ENCODE results near the gene PPP1R3E.
"Not testable (repeated sequence)": the region's sequence is repeated elsewhere in the genome, so short reads cannot be mapped to it uniquely, and the experiment has no call there.

The PPP1R3E gene

DNA sequence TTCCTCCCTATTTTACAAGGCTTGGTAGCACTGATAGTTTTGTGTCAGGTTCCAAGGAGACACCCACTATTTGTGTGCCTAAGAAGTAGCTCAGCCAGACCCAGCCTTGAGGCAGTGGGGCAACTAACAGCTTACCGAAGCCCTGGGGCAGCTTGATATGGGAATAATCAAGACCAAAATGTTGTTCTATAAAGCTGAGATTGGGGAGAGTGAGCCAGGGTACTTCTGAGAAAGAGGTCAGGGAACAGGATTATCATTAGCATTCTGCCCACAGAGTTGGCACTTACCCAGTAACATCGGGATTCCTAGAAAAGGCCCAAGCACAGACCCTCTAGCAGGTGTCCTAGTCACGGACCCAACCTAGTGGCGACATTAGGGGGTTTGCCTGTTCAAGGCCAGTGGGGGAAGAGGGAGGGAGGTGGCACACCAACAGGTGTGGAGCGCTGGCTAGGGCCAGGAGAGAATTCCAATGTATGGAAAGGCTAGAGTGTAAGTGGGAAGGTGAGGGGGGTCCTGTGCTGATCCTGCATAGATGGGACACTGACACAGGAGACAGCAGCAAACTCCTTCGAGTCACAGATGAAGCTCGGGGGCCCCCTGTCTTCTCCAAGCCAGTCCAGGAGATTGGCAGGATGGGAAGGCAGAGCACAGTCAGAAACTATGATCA lies 4.9 kb downstream of the PPP1R3E start:
- DNase-seq: no peak

DNA sequence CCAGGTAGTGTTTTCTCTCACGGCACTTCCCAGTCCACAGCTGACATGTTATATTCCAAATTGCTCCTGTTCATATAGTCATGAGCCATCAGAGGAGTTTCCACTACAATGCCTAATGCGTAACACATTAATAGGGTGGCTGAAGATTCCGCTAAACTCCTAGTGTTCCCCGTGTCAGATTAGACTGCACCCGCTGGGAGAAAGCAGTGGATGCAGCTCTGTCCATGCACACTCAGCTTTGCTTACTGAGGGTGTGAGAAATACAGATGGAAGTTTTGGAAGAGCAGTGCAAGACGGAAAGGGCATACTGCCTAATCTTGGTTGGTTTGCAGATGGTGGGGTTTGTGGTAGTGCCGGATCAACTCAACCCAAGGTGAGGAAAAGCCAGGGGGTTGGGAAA lies 5.6 kb downstream of the PPP1R3E start:
- no peak for DNase-seq

DNA sequence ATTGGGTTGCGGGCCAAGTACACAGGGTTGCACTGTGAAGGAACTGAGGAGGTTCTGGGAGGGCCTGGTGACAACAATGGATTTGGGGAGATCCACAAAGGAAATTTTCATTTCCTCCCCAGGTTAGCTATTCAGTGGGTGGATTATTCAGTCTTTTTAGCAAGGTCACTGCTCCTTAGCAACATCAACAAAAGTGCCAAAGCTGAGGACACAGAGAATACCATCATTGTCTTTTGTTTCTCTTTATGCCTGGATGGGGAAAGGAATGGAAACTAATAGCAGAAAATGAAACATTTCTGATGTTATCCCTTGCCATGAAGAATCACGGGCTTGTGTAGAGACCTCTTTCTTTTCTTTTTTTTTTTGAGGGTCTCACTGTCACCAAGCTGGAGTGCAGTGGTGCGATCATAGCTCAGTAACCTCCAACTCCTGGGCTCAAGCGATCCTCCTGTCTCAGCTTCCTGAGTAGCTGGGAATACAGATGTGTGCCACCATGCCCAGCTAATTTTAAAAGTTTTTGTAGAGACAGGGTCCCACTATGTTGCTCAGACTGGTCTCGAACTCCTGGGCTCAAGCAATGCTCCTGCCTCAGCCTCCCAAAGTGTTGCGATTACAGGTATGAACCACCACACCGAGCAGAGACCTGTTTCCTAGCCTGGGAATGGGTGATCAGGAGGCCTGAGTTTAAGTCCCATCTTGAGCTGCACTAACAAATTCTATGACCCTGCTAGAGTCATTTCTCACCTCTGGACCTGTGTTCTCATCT lies 6.5 kb downstream of the PPP1R3E start:
- no peak for DNase-seq

DNA sequence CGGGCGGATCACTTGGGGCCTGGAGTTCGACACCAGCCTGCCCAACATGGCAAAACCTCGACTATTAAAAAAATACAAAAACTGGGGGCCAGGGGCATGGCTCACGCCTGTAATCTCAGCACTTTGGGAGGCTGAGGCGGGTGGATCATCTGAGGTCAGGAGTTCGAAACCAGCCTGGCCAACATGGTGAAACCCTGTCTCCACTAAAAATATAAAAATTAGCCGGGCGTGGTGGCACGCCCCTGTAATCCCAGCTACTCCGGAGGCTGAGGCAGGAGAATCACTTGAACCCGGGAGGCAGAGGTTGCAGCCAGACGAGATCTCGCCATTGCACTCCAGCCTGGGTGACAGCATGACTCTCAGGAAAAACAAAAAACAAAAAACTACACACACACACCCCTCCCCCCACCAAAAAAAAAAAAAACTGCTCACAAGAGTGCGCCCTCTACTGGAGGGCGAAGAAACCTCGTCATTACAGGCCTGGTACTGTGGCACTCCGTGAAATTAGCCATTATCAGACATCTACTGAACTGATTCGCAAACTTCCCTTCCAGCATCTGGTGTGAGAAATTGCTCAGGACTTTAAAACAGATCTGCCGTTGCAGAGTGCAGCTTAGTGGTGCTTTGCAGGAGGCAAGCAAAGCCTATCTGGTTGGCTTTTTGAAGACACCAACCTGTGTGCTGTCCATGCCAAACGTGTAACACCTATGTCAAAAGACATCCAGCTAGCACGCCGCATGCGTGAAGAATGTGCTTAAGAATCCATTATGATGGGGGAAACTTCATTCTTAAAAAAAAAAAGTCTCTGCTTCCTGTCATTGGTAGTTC lies 7.7 kb downstream of the PPP1R3E start:
- peak; percentile 32 for DNase-seq

DNA sequence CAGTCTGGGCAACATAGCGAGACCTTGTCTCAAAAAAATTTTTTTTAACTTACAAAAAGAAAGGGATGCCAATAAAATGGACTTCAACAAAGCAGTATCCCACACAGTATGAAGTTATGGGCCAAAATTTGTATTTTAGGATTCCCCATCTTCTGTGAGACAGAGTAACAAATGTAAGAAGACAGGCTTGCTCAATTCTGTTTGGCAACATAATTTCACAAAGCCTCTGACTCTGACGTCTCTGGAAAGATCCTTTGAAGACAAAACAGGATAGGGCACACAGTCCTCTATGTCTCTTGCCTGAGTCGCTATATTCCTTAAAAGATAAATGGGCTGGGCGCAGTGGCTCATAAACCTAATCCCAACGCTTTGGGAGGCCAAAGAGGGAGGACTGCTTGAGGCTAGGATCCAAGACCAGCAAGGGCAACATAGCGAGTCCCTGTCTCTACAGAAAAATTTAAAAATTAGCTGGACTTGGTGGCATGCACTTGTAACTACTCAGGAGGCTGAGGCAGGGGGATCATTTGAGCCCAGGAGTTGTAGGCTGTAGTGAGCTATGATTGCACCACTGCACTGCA lies 15.7 kb downstream of the PPP1R3E start:
- no peak for DNase-seq

DNA sequence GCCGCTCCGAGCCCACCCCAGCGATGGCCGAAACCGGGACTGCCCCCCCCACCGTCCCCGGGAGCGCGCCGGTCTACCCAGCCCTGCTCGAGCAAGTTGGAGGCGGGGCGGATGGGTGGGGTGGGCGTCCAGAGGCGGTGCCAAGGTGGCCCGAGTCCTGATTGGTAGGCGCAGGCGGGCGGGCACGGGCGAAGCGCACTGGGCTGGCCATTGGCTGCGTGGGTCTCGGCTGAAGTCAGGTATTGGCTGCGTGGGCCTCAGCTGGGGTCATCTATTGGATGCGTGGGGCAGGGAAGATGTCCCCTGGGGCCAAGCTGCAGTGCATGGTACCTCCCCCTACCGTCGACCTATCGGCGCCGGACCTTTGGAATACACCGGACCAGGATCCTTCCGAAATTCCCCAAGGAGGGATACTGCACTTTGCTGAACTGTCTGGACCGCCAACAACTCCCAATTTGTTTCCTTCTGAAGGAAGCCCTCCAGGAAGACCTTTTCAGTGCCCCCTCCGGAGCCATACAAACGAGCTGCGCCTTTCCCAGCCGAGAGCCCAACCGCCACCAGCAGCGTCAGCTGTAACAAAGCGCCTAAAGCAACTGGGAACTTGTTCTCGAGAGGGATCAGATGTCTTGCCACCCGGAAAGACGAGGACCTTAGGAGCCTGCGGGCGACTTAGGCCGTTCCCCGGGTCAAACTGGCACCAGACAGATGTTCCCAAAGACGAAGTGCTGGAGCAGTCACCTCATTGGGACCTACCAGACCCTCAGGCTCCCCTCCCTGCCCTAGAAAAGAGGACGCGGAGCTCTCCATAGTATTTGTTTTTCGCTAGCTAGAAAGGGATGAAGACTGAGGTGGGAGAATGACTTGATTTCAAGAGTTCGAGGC lies 16.4 kb downstream of the PPP1R3E start, which contains the start of gene HOMEZ:
HOMEZ (minus strand) TSS at position 113 of the 882 bp plus-strand sequence. CDS start 180 bp downstream, outside the sequence.
- peak; percentile 98 for DNase-seq

DNA sequence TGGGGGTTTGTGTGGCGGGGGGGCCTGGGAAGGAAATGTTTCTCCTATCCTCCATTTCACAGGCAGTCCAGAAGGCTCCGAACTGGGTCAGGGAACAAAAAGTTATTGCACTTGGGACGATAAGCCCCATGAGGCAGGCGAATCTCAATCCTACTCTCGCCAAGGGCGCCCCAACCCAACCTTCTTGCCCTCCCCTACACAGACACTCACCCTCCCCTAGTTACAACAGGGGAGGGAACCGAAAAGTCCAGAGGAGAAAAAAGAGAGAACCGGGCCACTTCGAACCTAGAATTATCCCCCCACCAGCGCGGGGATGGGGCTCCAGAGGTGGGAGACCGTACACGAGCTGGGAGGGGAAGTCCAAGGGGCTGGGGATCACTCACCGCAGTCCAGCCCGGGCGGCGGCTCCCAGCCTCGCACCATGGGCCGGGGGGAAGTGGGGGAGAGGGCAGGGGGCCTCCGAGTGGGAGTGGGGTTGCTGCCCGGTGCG lies 17.1 kb downstream of the PPP1R3E start:
- DNase-seq: no peak

DNA sequence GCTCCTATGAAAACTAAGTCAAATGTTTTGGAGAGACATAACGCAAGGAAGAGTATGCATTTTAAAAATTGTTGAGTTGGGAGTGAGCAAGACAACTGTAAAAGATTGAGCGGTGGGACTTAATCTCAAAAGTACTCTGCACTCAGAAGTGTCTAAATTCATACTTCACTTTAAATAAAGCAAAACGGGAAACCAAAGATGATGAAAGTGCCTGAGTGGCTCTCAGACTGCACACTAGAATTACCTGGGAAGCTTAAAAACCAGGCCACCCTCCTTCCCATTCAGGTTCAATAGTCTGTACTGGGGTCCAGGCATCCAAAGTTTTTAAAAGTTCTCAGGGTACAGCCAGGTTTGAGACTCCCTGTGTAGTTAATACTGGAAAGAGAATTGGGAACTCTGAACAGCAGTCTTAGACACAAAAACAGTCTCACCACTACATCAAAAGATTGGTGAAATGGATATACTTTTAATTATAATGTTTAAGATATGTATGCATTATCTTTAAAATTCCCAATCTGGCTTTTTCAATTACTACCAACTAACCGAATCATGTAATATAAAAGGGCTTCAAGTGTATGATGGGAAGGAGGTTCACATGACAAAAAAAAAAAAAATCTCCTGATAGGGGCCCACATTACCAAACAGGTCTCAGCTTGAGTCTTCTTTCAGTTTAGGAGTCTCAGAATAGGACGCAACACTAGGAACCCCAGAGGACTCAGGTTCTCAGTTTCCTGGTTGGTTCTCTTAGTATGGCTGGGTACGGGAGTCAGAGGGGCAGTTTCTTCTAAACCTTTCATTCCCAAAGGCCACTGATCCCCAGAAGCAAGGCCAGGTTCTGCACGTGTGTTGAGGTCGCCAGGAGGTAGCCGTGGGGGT lies 17.8 kb downstream of the PPP1R3E start:
- no peak for DNase-seq

DNA sequence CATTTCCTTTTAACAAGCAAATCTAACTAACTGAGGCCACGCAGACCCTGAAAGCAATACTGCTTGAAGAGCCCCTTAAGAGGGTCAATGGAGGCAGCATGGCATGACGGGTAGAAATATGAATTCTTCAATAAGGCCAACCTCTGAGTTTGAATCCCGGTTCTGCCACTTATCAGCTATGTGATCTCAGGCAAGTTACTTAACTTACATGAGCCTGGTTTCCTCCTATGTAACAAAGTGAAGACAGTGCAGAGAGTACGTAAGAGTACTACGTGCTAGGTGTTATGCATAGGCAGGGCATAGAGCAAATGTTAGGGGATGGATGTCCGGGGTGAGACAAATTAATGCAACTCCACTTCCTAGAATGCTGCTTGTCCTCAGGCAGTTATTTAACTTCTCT lies 21.4 kb downstream of the PPP1R3E start:
- no peak for DNase-seq

DNA sequence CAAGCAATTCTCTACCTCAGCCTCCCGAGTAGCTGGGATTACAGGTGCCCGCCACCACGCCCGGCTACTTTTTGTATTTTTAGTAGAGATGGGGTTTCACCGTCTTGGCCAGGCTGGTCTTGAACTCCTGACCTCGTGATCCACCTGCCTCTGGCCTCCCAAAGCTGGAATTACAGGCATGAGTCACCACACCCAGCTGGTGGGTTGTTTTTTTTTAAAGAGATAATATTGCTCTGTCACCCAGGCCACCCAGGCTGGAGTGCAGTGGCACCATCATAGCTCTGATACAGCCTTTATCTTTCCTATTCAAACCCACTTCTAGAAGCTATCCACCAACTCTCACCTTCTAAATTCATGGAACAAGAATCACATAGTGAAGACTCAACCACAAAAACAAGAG lies 24.7 kb downstream of the PPP1R3E start:
- not testable (repeated sequence) for DNase-seq

DNA sequence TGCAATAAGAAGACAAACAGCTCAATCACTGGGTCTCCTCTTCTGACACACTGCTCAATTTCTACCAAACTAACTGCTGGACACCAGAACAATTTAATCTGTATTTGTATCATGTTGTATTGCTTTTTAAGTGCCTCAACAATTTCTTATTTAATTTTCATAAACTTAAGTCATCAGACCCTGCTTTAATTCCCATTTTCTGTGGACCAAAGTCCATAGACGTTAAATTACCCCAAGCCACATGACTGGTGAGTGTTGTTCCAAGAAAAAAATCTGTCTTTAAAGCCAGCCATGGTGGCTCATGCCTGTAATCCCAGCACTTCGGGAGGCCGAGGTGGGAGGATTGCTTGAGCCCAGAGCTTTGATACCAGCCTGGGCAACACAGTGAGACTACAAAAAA lies 25.5 kb downstream of the PPP1R3E start:
- DNase-seq: no peak

DNA sequence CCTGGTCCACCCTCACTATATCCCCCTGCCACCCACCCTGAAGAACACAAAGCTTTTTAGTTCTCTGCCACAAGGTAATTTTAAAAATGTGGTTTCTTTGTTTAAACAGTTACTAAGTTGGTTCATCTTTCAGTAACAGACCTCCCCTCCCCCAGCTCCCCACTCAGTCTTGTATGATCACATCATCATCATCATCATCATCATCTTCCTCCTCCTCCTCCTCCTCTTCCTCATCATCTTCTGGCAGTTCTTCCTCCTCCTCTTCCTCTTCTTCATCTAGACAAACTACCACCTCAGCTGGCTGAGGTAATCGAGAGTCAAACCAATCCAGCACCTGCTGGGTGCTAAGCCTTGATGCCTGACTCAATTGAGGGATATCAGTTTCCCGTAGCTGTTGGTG lies 27.2 kb downstream of the PPP1R3E start:
- DNase-seq: no peak

DNA sequence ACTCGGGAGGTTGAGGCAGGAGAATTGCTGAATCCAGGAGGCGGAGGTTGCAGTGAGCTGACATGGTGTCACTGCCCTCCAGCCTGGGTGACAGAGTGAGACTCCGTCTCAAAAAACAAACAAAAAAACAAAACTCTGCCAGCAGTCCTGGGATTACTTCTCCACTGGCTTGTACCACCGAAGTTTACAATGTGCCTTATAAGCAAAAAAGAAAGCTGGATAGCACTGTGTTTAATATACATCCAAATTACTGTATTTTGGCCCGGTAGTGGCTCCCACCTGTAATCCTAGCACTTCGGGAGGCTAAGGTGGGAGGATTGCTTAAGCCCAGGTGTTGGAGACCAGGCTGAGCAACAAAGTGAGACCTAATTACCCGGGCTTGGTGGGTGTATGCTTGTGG lies 33.5 kb downstream of the PPP1R3E start:
- no peak for DNase-seq

DNA sequence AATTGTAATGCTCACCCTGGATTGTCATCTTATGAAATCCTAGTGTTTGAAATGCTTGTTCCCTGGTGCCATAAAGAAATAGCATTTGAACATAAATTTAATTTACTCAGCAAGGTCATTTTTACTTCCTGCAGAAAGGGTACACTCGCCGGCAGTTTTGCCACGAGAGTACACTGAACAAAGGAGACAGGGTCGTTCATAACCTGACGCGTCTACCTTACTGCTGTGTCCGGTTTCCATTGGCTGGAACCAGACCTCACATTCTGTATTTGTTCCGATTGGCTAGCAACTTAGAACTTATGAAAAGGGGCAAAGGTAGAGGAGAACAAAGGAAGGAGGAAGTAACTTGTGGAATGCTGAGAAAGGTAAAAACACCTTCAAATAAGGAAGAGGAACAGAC lies 41.8 kb downstream of the PPP1R3E start:
- not testable (repeated sequence) for DNase-seq

DNA sequence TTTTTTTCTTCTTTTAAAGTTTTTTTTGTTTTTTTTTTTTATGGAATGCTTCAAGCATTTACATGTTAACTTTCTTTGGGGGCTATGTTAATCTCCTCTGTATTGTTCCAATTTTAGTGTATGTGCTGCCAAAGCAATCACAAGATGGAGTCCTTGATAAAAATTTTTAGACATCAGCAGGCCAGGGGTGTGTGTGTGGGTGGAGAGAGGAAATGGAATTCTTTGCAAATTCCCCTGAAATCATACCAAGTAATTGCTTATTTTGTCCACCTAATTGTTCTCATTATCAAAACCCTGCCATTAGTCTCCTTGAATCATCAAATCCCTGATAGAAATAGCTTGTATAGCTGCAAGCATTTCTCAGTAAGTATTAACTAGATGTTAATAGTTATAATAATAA lies 43.2 kb downstream of the PPP1R3E start:
- DNase-seq: no peak

DNA sequence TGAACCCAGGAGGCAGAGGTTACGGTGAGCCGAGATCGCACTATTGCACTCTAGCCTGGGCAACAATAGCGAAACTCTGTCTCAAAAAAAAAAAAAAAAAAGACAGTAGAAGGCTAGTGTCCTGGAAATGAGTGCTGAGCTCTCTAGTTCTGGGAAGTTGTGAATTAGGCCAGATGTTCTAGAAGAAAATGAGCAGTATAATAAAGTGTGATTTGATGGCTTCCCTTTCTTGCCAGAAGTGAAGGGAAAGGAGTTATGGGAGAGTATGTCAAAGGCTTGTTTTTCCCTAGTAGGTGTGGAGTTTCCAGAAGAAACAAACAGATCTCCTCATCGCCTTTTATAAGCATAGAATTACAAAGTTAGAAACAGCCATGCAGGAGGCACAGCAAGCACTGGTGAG lies 44.4 kb downstream of the PPP1R3E start:
- no peak for DNase-seq

DNA sequence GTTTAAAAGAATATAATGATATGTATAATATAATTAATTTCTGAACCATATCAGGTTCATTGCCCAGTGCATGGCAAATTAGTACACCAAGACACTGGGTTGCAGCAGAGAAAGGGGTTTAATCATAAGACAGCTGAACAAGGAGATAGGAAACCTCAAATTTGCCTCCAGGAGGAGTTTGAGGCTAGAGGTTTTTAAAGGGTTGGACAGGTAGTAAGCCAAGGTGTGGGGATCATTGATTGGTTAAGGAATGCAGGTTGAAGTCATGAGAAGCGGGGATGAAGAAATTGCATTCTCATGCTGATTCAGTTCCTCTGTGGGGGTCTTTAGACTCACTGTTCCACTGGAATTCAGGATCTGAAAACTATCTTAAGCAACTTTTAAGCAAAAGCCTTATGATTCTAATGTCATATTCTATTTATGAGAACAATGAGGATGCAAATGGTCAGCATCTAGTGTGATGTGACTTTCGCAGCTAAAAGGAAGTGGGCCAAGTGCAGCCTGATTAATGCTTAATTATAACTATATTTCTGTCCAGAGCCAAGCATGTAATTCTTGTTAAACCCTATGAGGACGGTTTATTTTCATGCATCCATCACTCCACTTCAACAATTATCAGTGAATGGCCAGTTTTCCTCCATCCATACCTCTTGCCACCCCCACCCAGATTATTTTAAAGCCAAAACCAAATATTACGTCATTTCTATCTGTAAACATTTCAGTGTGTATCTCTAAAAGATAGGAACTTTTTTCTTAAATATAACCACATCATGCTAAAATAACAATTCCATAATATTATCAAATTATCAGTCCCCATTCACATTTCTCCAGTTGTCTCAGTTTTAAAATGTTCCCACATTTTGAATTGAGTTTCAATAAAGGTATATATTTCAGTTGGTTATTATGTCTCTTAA lies 50.0 kb downstream of the PPP1R3E start:
- DNase-seq: no peak

DNA sequence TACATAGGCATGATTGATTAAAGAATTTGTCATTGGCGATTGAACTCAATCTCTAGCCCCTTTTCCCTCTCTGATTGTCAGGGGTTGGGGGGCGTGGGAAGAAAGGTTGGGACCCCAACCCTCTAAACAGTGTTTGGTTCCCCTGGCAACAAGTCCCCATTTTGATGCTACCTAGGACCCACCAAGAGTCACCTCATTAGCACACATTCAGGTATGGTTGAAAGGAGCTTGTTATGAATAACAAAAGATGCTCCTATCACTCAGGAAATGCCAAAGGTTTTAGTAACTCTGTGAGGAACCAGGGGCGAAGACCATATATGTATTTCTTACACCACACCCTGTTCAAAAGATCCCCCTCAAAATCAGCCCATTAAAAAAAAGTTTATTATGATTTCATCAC lies 50.7 kb downstream of the PPP1R3E start:
- no peak for DNase-seq

DNA sequence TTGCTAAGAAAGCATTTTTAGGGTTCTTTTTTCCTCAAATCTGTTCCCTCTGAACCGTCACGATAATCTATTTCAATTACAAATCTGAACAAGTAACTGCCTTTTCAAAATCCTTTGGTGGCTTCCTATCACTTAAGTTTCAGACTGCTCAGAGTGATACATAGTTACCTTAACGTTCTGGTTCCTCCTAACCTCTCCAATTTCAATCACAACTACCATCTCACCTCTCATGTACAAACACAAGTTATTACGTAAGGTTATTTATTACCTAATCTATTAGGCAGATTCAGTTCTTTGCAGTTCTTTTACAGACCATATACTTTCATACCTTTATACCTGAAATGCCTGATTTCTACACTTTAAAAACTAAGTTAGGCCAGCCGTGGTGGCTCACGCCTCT lies 52.8 kb downstream of the PPP1R3E start:
- DNase-seq: no peak

DNA sequence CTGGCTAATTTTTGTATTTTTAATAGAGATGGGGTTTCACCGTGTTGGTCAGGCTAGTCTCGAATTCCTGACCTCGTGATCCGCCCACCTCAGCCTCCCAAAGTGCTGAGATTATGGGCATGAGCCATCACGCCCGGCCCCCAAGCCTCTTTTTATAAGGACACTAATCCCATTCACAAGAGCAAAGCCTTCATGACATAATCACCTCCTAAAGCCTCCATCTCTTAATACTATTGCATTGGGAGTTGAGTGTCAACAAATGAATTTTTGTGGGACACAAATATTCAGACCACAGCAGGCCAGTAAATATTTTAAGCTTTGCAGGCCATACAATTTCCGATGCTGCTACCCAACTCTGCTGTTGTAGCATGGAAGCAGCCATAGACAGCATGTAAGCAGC lies 54.1 kb downstream of the PPP1R3E start:
- DNase-seq: no peak

Measured in NCI-H1092 (cell line).